Measurements from ENCODE around the gene EGFL7. TPM values are rescaled to one million over a fixed set of nuclear protein-coding genes. Genes with fewer than 3 reads are reported as not detected.

Gene EGFL7
- total RNA-seq, 1 donor from 2014 or later = 6.9 TPM

- Mint-ChIP-seq H3K27ac (ENCODE audit: unreplicated experiment) (no peak overlapping the region), H3K36me3 (ENCODE audit: unreplicated experiment) (no peaks in the 10 kb centered on the region), H3K9me3 (ENCODE audit: unreplicated experiment) (no peaks in the 10 kb centered on the region), H3K27me3 (ENCODE audit: unreplicated experiment) (no peaks in the 10 kb centered on the region), H3K4me3 (ENCODE audit: unreplicated experiment) (no peak overlapping the region), H3K4me1 (ENCODE audit: unreplicated experiment) (peaks cover 7% of the 10 kb centered on the region)
- no peak for TF ChIP-seq CTCF (IDR thresholded peaks at IDR 0.05)
- no peak for DNase-seq (ENCODE audit: extremely low spot score, unreplicated experiment)
Observed at GRCh38 chr9:136684339-136684738, 21.6 kb downstream of the EGFL7 start.

GRCh38 chr9:136684799-136685198 is 22.1 kb downstream of the EGFL7 start:
- Mint-ChIP-seq H3K4me3 (ENCODE audit: unreplicated experiment) (no peak overlapping the region), H3K36me3 (ENCODE audit: unreplicated experiment) (no peaks in the 10 kb centered on the region), H3K9me3 (ENCODE audit: unreplicated experiment) (no peaks in the 10 kb centered on the region), H3K27me3 (ENCODE audit: unreplicated experiment) (no peaks in the 10 kb centered on the region), H3K4me1 (ENCODE audit: unreplicated experiment) (peaks cover 7% of the 10 kb centered on the region), H3K27ac (ENCODE audit: unreplicated experiment) (no peak overlapping the region)
- DNase-seq (ENCODE audit: extremely low spot score, unreplicated experiment) = no peak
- no peak for TF ChIP-seq CTCF (IDR thresholded peaks at IDR 0.05)

- TF ChIP-seq CTCF (IDR thresholded peaks at IDR 0.05) = no peak
- Mint-ChIP-seq H3K4me3 (ENCODE audit: unreplicated experiment) (no peak overlapping the region), H3K27ac (ENCODE audit: unreplicated experiment) (no peak overlapping the region), H3K36me3 (ENCODE audit: unreplicated experiment) (no peaks in the 10 kb centered on the region), H3K27me3 (ENCODE audit: unreplicated experiment) (no peaks in the 10 kb centered on the region), H3K9me3 (ENCODE audit: unreplicated experiment) (no peaks in the 10 kb centered on the region), H3K4me1 (ENCODE audit: unreplicated experiment) (peaks cover 7% of the 10 kb centered on the region)
- no peak for DNase-seq (ENCODE audit: extremely low spot score, unreplicated experiment)
Observed at GRCh38 chr9:136685216-136685615, 22.5 kb downstream of the EGFL7 start.

GRCh38 chr9:136685790-136686533 is 23.2 kb downstream of the EGFL7 start:
- Mint-ChIP-seq H3K4me3 (ENCODE audit: unreplicated experiment) (peak overlapping the region; percentile 81), H3K4me1 (ENCODE audit: unreplicated experiment) (peaks cover 7% of the 10 kb centered on the region), H3K27me3 (ENCODE audit: unreplicated experiment) (no peaks in the 10 kb centered on the region), H3K27ac (ENCODE audit: unreplicated experiment) (peak overlapping the region; percentile 54), H3K9me3 (ENCODE audit: unreplicated experiment) (no peaks in the 10 kb centered on the region), H3K36me3 (ENCODE audit: unreplicated experiment) (no peaks in the 10 kb centered on the region)
- no peak for TF ChIP-seq CTCF (IDR thresholded peaks at IDR 0.05)
- DNase-seq (ENCODE audit: extremely low spot score, unreplicated experiment) = no peak

GRCh38 chr9:136686534-136686793 is 23.7 kb downstream of the EGFL7 start:
- Mint-ChIP-seq H3K36me3 (ENCODE audit: unreplicated experiment) (no peaks in the 10 kb centered on the region), H3K27me3 (ENCODE audit: unreplicated experiment) (no peaks in the 10 kb centered on the region), H3K27ac (ENCODE audit: unreplicated experiment) (peak overlapping the region; percentile 54), H3K9me3 (ENCODE audit: unreplicated experiment) (no peaks in the 10 kb centered on the region), H3K4me1 (ENCODE audit: unreplicated experiment) (peaks cover 7% of the 10 kb centered on the region), H3K4me3 (ENCODE audit: unreplicated experiment) (peak overlapping the region; percentile 81)
- no peak for DNase-seq (ENCODE audit: extremely low spot score, unreplicated experiment)
- TF ChIP-seq CTCF (IDR thresholded peaks at IDR 0.05) = no peak

Data from osteocyte (in vitro differentiated cells).